ENCODE data around the gene MFSD11. TPM values are rescaled to one million over a fixed set of nuclear protein-coding genes. Genes with fewer than 3 reads are reported as not detected.

The MFSD11 gene
- total RNA-seq, 1 experiment from 2014 or later = 24.9 TPM

GRCh38 chr17:76822184-76822778 lies 84.4 kb downstream of the MFSD11 start:
- Histone ChIP-seq H3K4me2 (ENCODE audit: low read length) (no peak overlapping the region), H3K27me3 (ENCODE audit: insufficient read depth, low read length) (peaks cover 4% of the 10 kb centered on the region; the same call in 1 of the 2 replicates), H3K36me3 (ENCODE audit: control insufficient read depth in 1 of 2, insufficient read depth in 2 of 2, low read length in 2 of 2) (no peaks in the 10 kb centered on the region), H3K79me2 (ENCODE audit: insufficient read depth, low read length) (no peaks in the 10 kb centered on the region), H3K9ac (ENCODE audit: low read length) (no peak overlapping the region), H3K4me3 (replicated peaks in 1 of 2; ENCODE audit: low read depth in 1 of 2, low read length in 2 of 2) (no peak overlapping the region), H3K27ac (ENCODE audit: low read depth, low read length) (no peak overlapping the region), H2AFZ (ENCODE audit: low read depth, low read length, poor library complexity, severe bottlenecking) (no peak overlapping the region), H3K4me1 (ENCODE audit: control insufficient read depth in 1 of 2, insufficient read depth in 2 of 2, low read length in 2 of 2) (no peaks in the 10 kb centered on the region), H3K9me2 (ENCODE audit: insufficient read depth) (no peaks in the 10 kb centered on the region), H4K20me1 (ENCODE audit: insufficient read depth) (no peaks in the 10 kb centered on the region), H3K9me3 (ENCODE audit: control insufficient read depth in 1 of 2, insufficient read depth in 1 of 2, low read depth in 1 of 2, low read length in 2 of 2) (no peaks in the 10 kb centered on the region)
- no peak for ATAC-seq
- ChIA-PET CTCF (interaction anchor here (0.9 kb wide), 1 partner anchor 234 kb away, joined by 4 read pairs; no protein-coding TSS in a partner anchor), POLR2A (no interaction called here), RAD21 (ENCODE audit: low non-redundant PET in 1 of 2, low total read pairs in 2 of 2, uncharacterized antibody in 2 of 2, unreplicated experiment in 2 of 2) (no interaction called here)
- intact Hi-C loops (cut with micrococcal nuclease) = no loop called here
- no TSS peak for BruUV-seq (replicated peaks)
- TF ChIP-seq SIN3A (IDR thresholded peaks at IDR 0.05; ENCODE audit: low read depth) (no peak), EZH2 (IDR thresholded peaks at IDR 0.05) (no peak), CBX3 (IDR thresholded peaks at IDR 0.05; ENCODE audit: low read depth) (no peak), FOSL1 (IDR thresholded peaks at IDR 0.05; ENCODE audit: low read depth) (no peak), ZFX (IDR thresholded peaks at IDR 0.05) (no peak), TCF7L2 (IDR thresholded peaks at IDR 0.05; ENCODE audit: borderline replicate concordance, extremely low read depth, insufficient read depth, insufficient read length) (no peak), YY1 (IDR thresholded peaks at IDR 0.05; ENCODE audit: extremely low read depth, insufficient replicate concordance, low read depth, low read length) (no peak)
- no peak for DNase-seq (ENCODE audit: low read depth, low spot score)

GRCh38 chr17:76824093-76824492 lies 86.2 kb downstream of the MFSD11 start:
- no peaks in the 10 kb centered on the region for H3K79me2 ChIP-seq (ENCODE audit: insufficient read depth, low read length)
- POLR2A ChIA-PET = no interaction called here
- DNase-seq (ENCODE audit: low read depth, low spot score) = no peak
- no peak overlapping the region for H3K9ac ChIP-seq (ENCODE audit: low read length)
- no peaks in the 10 kb centered on the region for H3K9me3 ChIP-seq (ENCODE audit: control insufficient read depth in 1 of 2, insufficient read depth in 1 of 2, low read depth in 1 of 2, low read length in 2 of 2)
- ATAC-seq = no peak
- 0 out of 4 replicates have a peak, but pooled peaks cover 0 to 4% of the 10 kb centered on the region in 2 experiments for H3K4me1 ChIP-seq (ENCODE audit: control insufficient read depth in 1 of 2, insufficient read depth in 2 of 2, low read length in 2 of 2)
- no peak overlapping the region for H3K4me2 ChIP-seq (ENCODE audit: low read length)
- no peaks in the 10 kb centered on the region for H3K9me2 ChIP-seq (ENCODE audit: insufficient read depth)
- H3K4me3 ChIP-seq (replicated peaks in 1 of 2; ENCODE audit: low read depth in 1 of 2, low read length in 2 of 2) = no peak overlapping the region
- no peaks in the 10 kb centered on the region for H3K36me3 ChIP-seq (ENCODE audit: control insufficient read depth in 1 of 2, insufficient read depth in 2 of 2, low read length in 2 of 2)
- H2AFZ ChIP-seq (ENCODE audit: low read depth, low read length, poor library complexity, severe bottlenecking) = no peak overlapping the region
- H4K20me1 ChIP-seq (ENCODE audit: insufficient read depth) = no peaks in the 10 kb centered on the region
- BruUV-seq (replicated peaks) = no TSS peak
- intact Hi-C loops (cut with micrococcal nuclease) = no loop called here
- H3K27ac ChIP-seq (ENCODE audit: low read depth, low read length) = no peak overlapping the region
- H3K27me3 ChIP-seq (ENCODE audit: insufficient read depth, low read length) = peaks cover 4% of the 10 kb centered on the region; the same call in 1 of the 2 replicates
- CTCF ChIA-PET = no interaction called here
- RAD21 ChIA-PET (ENCODE audit: low non-redundant PET in 1 of 2, low total read pairs in 2 of 2, uncharacterized antibody in 2 of 2, unreplicated experiment in 2 of 2) = no interaction called here
- TF ChIP-seq EZH2phosphoT487 (IDR thresholded peaks at IDR 0.05; ENCODE audit: borderline replicate concordance) = no peak
- TF ChIP-seq ELF1 (IDR thresholded peaks at IDR 0.05; ENCODE audit: borderline replicate concordance, low read depth) = no peak
- TF ChIP-seq ZNF274 (IDR thresholded peaks at IDR 0.05; ENCODE audit: low read depth, low read length) = no peak
- TF ChIP-seq POLR2AphosphoS5 (IDR thresholded peaks at IDR 0.05; ENCODE audit: low read depth, low read length) = no peak
- TF ChIP-seq CTCF (IDR thresholded peaks at IDR 0.05 in 2 of 3, conservative IDR thresholded peaks at IDR 0.05 in 1 of 3; ENCODE audit: borderline replicate concordance in 1 of 3, insufficient read depth in 1 of 3, low read depth in 2 of 3, low read length in 2 of 3) = no peak
- TF ChIP-seq ZBTB33 (IDR thresholded peaks at IDR 0.05; ENCODE audit: extremely low read depth, insufficient replicate concordance, low read length) = no peak
- TF ChIP-seq POLR2A (IDR thresholded peaks at IDR 0.05; ENCODE audit: borderline replicate concordance, extremely low read depth, insufficient read depth, insufficient read length) = no peak
- TF ChIP-seq JUND (IDR thresholded peaks at IDR 0.05) = no peak
- no peak for TF ChIP-seq CBX3 (IDR thresholded peaks at IDR 0.05; ENCODE audit: low read depth)
- no peak for TF ChIP-seq ZFX (IDR thresholded peaks at IDR 0.05)
- TF ChIP-seq SIN3A (IDR thresholded peaks at IDR 0.05; ENCODE audit: low read depth) = no peak
- TF ChIP-seq EZH2 (IDR thresholded peaks at IDR 0.05) = no peak

Data from HCT116 (cell line).